K562 (cell line): ENCODE measurements around the gene MEIOB. TPM values are rescaled to one million over a fixed set of nuclear protein-coding genes. Genes with fewer than 3 reads are reported as not detected.

Source experiments
- ATAC-seq: fragments of 200-7000 bp; cut with Tn5 transposase; 3 replicates; pipeline ENCODE4 v1.9.1; 2020; ENCODE audit warnings: moderate library complexity
- BruUV-seq: library from RNA; stranded (reverse); fragments of 400-500 nt; replicated peaks from 2 replicates; lab custom pipeline; 2021; lab: Mats Ljungman, UMichigan
- CTCF ChIA-PET: fragments of 300-600 bp; formaldehyde crosslinking; extraction: SDS; loops from one replicate; lab custom pipeline; 2021; ENCODE audit warnings: low intra/inter-chr PET ratio; lab: Yijun Ruan, JAX
- POLR2A ChIA-PET: fragments of 300-600, 350-650 bp; sonication (Branson Sonifier 250); formaldehyde crosslinking; extraction: SDS; loops from one replicate; lab custom pipeline; 2021; ENCODE audit warnings: antibody characterized with exemption, inconsistent platforms; lab: Yijun Ruan, JAX
- DNase-seq, 4 experiments: peaks; one replicate each; pipeline versions ENCODE4 v3.0.0 to v3.0.0-alpha.2; 2011 to 2018; ENCODE audit warnings: low spot score in 3 of 4, mixed read lengths in 3 of 4; ENCODE audit errors: extremely low read depth in 1 of 4
- FAIRE-seq: peaks from 2 replicates; lab custom pipeline; 2011; peaks lifted over from hg19 to GRCh38; lab: Jason Lieb, UNC
- H2AFZ ChIP-seq: 2 replicates; pipeline ENCODE4 v1.6.0; 2011; ENCODE audit warnings: low read depth, low read length, control low read depth, inconsistent platforms
- H3K27ac ChIP-seq: fragments of 200-600 bp; 3 replicates; pipeline ENCODE4 v1.8.0; 2011; ENCODE audit warnings: low read depth, mild to moderate bottlenecking, control low read depth, inconsistent platforms, low read length, moderate library complexity, mixed read lengths; ENCODE audit errors: extremely low read depth
- H3K27me3 ChIP-seq, 2 experiments: fragments of 300-600 bp in 1 of 2; 2 replicates in 1 of 2; 3 replicates in 1 of 2; pipeline versions ENCODE4 v1.6.0 to v1.8.0; 2011; ENCODE audit warnings: inconsistent platforms in 2 of 2, low read length in 2 of 2, mild to moderate bottlenecking in 1 of 2, mixed read lengths in 1 of 2, moderate library complexity in 1 of 2; ENCODE audit not compliant: control insufficient read depth in 2 of 2, insufficient read depth in 2 of 2
- H3K36me3 ChIP-seq: fragments of 300-600 bp; 3 replicates; pipeline ENCODE4 v1.8.0; 2011; ENCODE audit warnings: mild to moderate bottlenecking, low read length, inconsistent platforms; ENCODE audit not compliant: control insufficient read depth, insufficient read depth
- H3K4me1 ChIP-seq, 2 experiments: fragments of 200-600 bp in 1 of 2; replicated peaks in 1 of 2; 2 replicates in 1 of 2; 3 replicates in 1 of 2; pipeline versions ENCODE4 v1.5.1 to v1.8.0; 2011; ENCODE audit warnings: inconsistent platforms in 2 of 2, low read length in 2 of 2, mild to moderate bottlenecking in 1 of 2, mixed read lengths in 1 of 2, moderate library complexity in 1 of 2; ENCODE audit not compliant: control insufficient read depth in 2 of 2, insufficient read depth in 2 of 2
- H3K4me2 ChIP-seq: 2 replicates; pipeline ENCODE4 v1.6.1; 2011; ENCODE audit warnings: low read length, control low read depth, inconsistent platforms, mixed read lengths; ENCODE audit not compliant: insufficient read depth
- H3K4me3 ChIP-seq: fragments of 200-600 bp; sonication (generic), shearing (Covaris generic); 2 replicates; pipeline ENCODE4 v1.5.1; 2016; ENCODE audit warnings: control low read depth, inconsistent platforms
- H3K79me2 ChIP-seq: fragments of 200-600 bp; 3 replicates; pipeline ENCODE4 v1.8.0; 2011; ENCODE audit warnings: low read length, inconsistent platforms; ENCODE audit not compliant: control insufficient read depth, insufficient read depth
- H3K9ac ChIP-seq, 2 experiments: 2 replicates each; pipeline versions ENCODE4 v1.6.0 to v1.6.1; 2011; ENCODE audit warnings: low read depth in 2 of 2, low read length in 2 of 2, control low read depth in 1 of 2, inconsistent platforms in 1 of 2, mild to moderate bottlenecking in 1 of 2, mixed read lengths in 1 of 2; ENCODE audit not compliant: insufficient read depth in 1 of 2
- H3K9me1 ChIP-seq: one replicate; pipeline ENCODE4 v1.6.0; 2011; ENCODE audit warnings: inconsistent platforms, mild to moderate bottlenecking, low read length, moderate library complexity; ENCODE audit not compliant: control insufficient read depth, insufficient read depth
- H3K9me3 ChIP-seq: replicated peaks from 2 replicates; pipeline ENCODE4 v1.5.1; 2011; ENCODE audit warnings: low read depth, low read length, inconsistent platforms; ENCODE audit not compliant: control insufficient read depth, insufficient read depth
- H4K20me1 ChIP-seq: replicated peaks from 2 replicates; pipeline ENCODE4 v1.6.1; 2011; ENCODE audit warnings: low read length, inconsistent platforms, mixed read lengths; ENCODE audit not compliant: control insufficient read depth, insufficient read depth
- PRDM10 ChIP-seq: fragments of 450-650 bp; IDR thresholded peaks from 2 replicates; pipeline ENCODE4 v1.6.1; 2018; ENCODE audit not compliant: partially characterized antibody
- SMAD2 ChIP-seq: fragments of 150-350 bp; IDR thresholded peaks from 2 replicates; pipeline ENCODE4 v1.6.1; 2014; ENCODE audit warnings: low read depth, mild to moderate bottlenecking, low read length
- ZNF778 ChIP-seq: fragments of 450-650 bp; formaldehyde crosslinking; IDR thresholded peaks from 2 replicates; pipeline ENCODE4 v1.4.0; 2020; ENCODE audit warnings: mild to moderate bottlenecking, moderate library complexity
- WGBS: fragments of 100-300 bp; shearing (Covaris generic); methylation state at CpG from one replicate; pipeline ENCODE4 v1.1.6; 2016; ENCODE audit warnings: low coverage, mixed read lengths; ENCODE audit not compliant: insufficient coverage; ENCODE audit errors: missing lambda C conversion rate; 5-methylcytosine and 5-hydroxymethylcytosine counted together
- in situ Hi-C: fragments of 300-500 bp; cut with MboI; formaldehyde crosslinking; loops from 4 replicates; pipeline ENCODE4 v1.15.0; 2018; ENCODE audit warnings: inconsistent platforms, mixed read lengths
- intact Hi-C: fragments of 100-400 bp; cut with micrococcal nuclease; formaldehyde crosslinking; loops from 2 replicates; pipeline ENCODE4 v1.14.2; 2022
- polyA plus RNA-seq, 8 experiments: library from polyadenylated mRNA; depleted of rRNA in 4 of 8; stranded (reverse) in 5 of 8; unstranded in 3 of 8; fragments of >200 nt; fragmentation: Nextera tagmentation in 2 of 8; fragmentation: Illumina TruSeq in 1 of 8; extraction: Ambion mirVana in 2 of 8; extraction: Trizol in 1 of 8; gene quantifications; 2 replicates each; pipeline versions ENCODE4 v1.2.1 to v1.2.3, GENCODE V29; 2011 to 2014; ENCODE audit warnings: inconsistent platforms in 1 of 8, missing spikeins in 1 of 8
- total RNA-seq, 7 experiments: library from RNA; depleted of rRNA in 6 of 7; stranded (reverse); fragments of >200 nt in 6 of 7; fragmentation: Illumina TruSeq in 2 of 7; extraction: Trizol in 2 of 7; gene quantifications; 2 replicates each; pipeline versions ENCODE4 v1.2.1 to v1.2.3, GENCODE V29; 2011 to 2021; ENCODE audit warnings: low replicate concordance in 1 of 7
- TF ChIP-seq, protein P1 (sequence below): sonication (generic); formaldehyde crosslinking; IDR thresholded peaks from 2 replicates; pipeline ENCODE4 v1.8.0; 2023; ENCODE audit warnings: mild to moderate bottlenecking, missing genetic modification reagents

Gene MEIOB
- total and polyA plus RNA-seq, 9 of the 15 experiments (the other 6 are each of a cell fraction or from before 2014, with no cell fraction given) = 25.4 to 203 (median 97.6) TPM

- no peaks in the 10 kb centered on the region for H3K36me3 ChIP-seq
- H4K20me1 ChIP-seq = 0 out of 2 replicates have a peak, but pooled peaks cover 11% of the 10 kb centered on the region
- intact Hi-C loops = no loop called here
- no peak for ATAC-seq
- CTCF ChIA-PET = no interaction called here
- H3K4me1 ChIP-seq = peaks cover 6 to 65% of the 10 kb centered on the region in 2 experiments; a peak in 4 of 5 replicates
- no TSS peak for BruUV-seq
- H3K79me2 ChIP-seq = no peaks in the 10 kb centered on the region
- H2AFZ ChIP-seq = no peak overlapping the region
- in situ Hi-C loops = no loop called here
- TF ChIP-seq, protein P1, sequence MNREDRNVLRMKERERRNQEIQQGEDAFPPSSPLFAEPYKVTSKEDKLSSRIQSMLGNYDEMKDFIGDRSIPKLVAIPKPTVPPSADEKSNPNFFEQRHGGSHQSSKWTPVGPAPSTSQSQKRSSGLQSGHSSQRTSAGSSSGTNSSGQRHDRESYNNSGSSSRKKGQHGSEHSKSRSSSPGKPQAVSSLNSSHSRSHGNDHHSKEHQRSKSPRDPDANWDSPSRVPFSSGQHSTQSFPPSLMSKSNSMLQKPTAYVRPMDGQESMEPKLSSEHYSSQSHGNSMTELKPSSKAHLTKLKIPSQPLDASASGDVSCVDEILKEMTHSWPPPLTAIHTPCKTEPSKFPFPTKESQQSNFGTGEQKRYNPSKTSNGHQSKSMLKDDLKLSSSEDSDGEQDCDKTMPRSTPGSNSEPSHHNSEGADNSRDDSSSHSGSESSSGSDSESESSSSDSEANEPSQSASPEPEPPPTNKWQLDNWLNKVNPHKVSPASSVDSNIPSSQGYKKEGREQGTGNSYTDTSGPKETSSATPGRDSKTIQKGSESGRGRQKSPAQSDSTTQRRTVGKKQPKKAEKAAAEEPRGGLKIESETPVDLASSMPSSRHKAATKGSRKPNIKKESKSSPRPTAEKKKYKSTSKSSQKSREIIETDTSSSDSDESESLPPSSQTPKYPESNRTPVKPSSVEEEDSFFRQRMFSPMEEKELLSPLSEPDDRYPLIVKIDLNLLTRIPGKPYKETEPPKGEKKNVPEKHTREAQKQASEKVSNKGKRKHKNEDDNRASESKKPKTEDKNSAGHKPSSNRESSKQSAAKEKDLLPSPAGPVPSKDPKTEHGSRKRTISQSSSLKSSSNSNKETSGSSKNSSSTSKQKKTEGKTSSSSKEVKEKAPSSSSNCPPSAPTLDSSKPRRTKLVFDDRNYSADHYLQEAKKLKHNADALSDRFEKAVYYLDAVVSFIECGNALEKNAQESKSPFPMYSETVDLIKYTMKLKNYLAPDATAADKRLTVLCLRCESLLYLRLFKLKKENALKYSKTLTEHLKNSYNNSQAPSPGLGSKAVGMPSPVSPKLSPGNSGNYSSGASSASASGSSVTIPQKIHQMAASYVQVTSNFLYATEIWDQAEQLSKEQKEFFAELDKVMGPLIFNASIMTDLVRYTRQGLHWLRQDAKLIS (CRISPR knock-in tag) = no peak
- no peak for TF ChIP-seq ZNF778 (CRISPR knock-in tag)
- no peak for TF ChIP-seq SMAD2
- TF ChIP-seq PRDM10 = no peak
- TF ChIP-seq, all 486 proteins: peak for 0
- FAIRE-seq = no peak
- H3K27ac ChIP-seq = no peak overlapping the region
- H3K4me2 ChIP-seq = no peak overlapping the region
- no peaks in the 10 kb centered on the region for H3K9me3 ChIP-seq
- no peak overlapping the region for H3K4me3 ChIP-seq
- no peak overlapping the region for H3K9ac ChIP-seq
- H3K27me3 ChIP-seq = peaks cover 22 to 49% of the 10 kb centered on the region in 2 experiments; a peak in 4 of 5 replicates
- 7% methylated on average over 22 of the region's 22 CpGs for whole genome bisulfite sequencing
- POLR2A ChIA-PET = no interaction called here
- no peaks in the 10 kb centered on the region for H3K9me1 ChIP-seq
- DNase-seq = no peak
Measured at GRCh38 chr16:1917056-1917664, 45.2 kb upstream of the MEIOB start.
